SK-N-SH treated with all-trans-retinoic acid at 6 μM for 48 hours (cell line): ENCODE data around the gene DOCK9.

ENCODE experiments used
- BACH2 ChIP-seq: fragments of 250-450 bp; sonication (Bioruptor Pico); IDR thresholded peaks from 2 replicates; pipeline ENCODE4 v1.9.0; 2021; ENCODE audit warnings: mild to moderate bottlenecking, borderline replicate concordance
- GLIS3 ChIP-seq: fragments of 250-450 bp; sonication (Bioruptor Pico); IDR thresholded peaks from 2 replicates; pipeline ENCODE4 v1.5.0; 2020; ENCODE audit warnings: mild to moderate bottlenecking, moderate library complexity
- OSR1 ChIP-seq: fragments of 250-450 bp; sonication (Bioruptor Pico); IDR thresholded peaks from 2 replicates; pipeline ENCODE4 v1.8.0; 2022; ENCODE audit warnings: moderate library complexity, mild to moderate bottlenecking, inconsistent platforms
- PATZ1 ChIP-seq: fragments of 250-450 bp; sonication (Bioruptor Pico); IDR thresholded peaks from 2 replicates; pipeline ENCODE4 v1.8.0; 2020; ENCODE audit warnings: mild to moderate bottlenecking, moderate library complexity, borderline replicate concordance
- TSHZ2 ChIP-seq: fragments of 250-450 bp; sonication (Bioruptor Pico); IDR thresholded peaks from 2 replicates; pipeline ENCODE4 v1.5.0; 2020; ENCODE audit warnings: mild to moderate bottlenecking, moderate library complexity
- ZFP30 ChIP-seq: fragments of 450-650 bp; formaldehyde crosslinking; IDR thresholded peaks from 2 replicates; pipeline ENCODE4 v1.5.0; 2022; ENCODE audit warnings: mild to moderate bottlenecking, moderate library complexity

- TF ChIP-seq GLIS3 (CRISPR knock-in tag), result no peak
- no peak for TF ChIP-seq ZFP30 (CRISPR knock-in tag)
- TF ChIP-seq PATZ1 (CRISPR knock-in tag), result no peak
- no peak for TF ChIP-seq TSHZ2
- no peak for TF ChIP-seq OSR1 (CRISPR knock-in tag)
- no peak for TF ChIP-seq BACH2 (CRISPR knock-in tag)
These were observed 175.3 kb downstream of the DOCK9 start for GRCh38 chr13:98802559-98802958.
